ENCODE measurements around the gene MDFIC. TPM values are rescaled to one million over a fixed set of nuclear protein-coding genes. Genes with fewer than 3 reads are reported as not detected.

MDFIC gene
- total RNA-seq, 1 experiment from 2014 or later: not detected

- Histone ChIP-seq H3K27me3 (ENCODE audit: low read length) (no peaks in the 10 kb centered on the region), H3K4me1 (ENCODE audit: low read length) (no peaks in the 10 kb centered on the region), H3K9ac (ENCODE audit: low read length) (no peak overlapping the region), H2AFZ (ENCODE audit: low read length) (no peak overlapping the region), H3K4me3 (ENCODE audit: low read length) (no peak overlapping the region), H4K20me1 (ENCODE audit: insufficient read depth, low read depth, low read length) (no peaks in the 10 kb centered on the region), H3K36me3 (ENCODE audit: insufficient read depth, low read length) (no peaks in the 10 kb centered on the region), H3K9me2 (replicated peaks; ENCODE audit: insufficient read depth, low read length) (no peaks in the 10 kb centered on the region), H3K4me2 (ENCODE audit: low read depth, low read length, poor library complexity, severe bottlenecking) (no peak overlapping the region), H3K27ac (ENCODE audit: low read length) (no peak overlapping the region), H3K79me2 (ENCODE audit: low read length) (no peaks in the 10 kb centered on the region), H3K9me3 (ENCODE audit: low read length) (peaks cover 18% of the 10 kb centered on the region)
- DNase-seq: no peak
Observed at GRCh38 chr7:115032715-115033703, 111.1 kb downstream of the MDFIC start.

- H3K27ac ChIP-seq (ENCODE audit: low read length): no peak overlapping the region
- no peaks in the 10 kb centered on the region for H3K4me1 ChIP-seq (ENCODE audit: low read length)
- H3K27me3 ChIP-seq (ENCODE audit: low read length): no peaks in the 10 kb centered on the region
- H3K4me3 ChIP-seq (ENCODE audit: low read length): no peak overlapping the region
- no peaks in the 10 kb centered on the region for H3K79me2 ChIP-seq (ENCODE audit: low read length)
- H2AFZ ChIP-seq (ENCODE audit: low read length): no peak overlapping the region
- no peaks in the 10 kb centered on the region for H4K20me1 ChIP-seq (ENCODE audit: insufficient read depth, low read depth, low read length)
- peaks cover 21% of the 10 kb centered on the region for H3K9me3 ChIP-seq (ENCODE audit: low read length)
- no peak overlapping the region for H3K9ac ChIP-seq (ENCODE audit: low read length)
- H3K36me3 ChIP-seq (ENCODE audit: insufficient read depth, low read length): no peaks in the 10 kb centered on the region
- DNase-seq: no peak
- no peak overlapping the region for H3K4me2 ChIP-seq (ENCODE audit: low read depth, low read length, poor library complexity, severe bottlenecking)
- no peaks in the 10 kb centered on the region for H3K9me2 ChIP-seq (replicated peaks; ENCODE audit: insufficient read depth, low read length)
Observed at GRCh38 chr7:115033917-115034459, 112.1 kb downstream of the MDFIC start.

- Histone ChIP-seq H2AFZ (ENCODE audit: low read length) (no peak overlapping the region), H3K27ac (ENCODE audit: low read length) (no peak overlapping the region), H3K36me3 (ENCODE audit: insufficient read depth, low read length) (no peaks in the 10 kb centered on the region)
Observed at GRCh38 chr7:115034515-115034914, 112.6 kb downstream of the MDFIC start.

GRCh38 chr7:115037128-115037802 lies 115.4 kb downstream of the MDFIC start:
- H3K9me3 ChIP-seq (ENCODE audit: low read length): peaks cover 19% of the 10 kb centered on the region
- H3K9me2 ChIP-seq (replicated peaks; ENCODE audit: insufficient read depth, low read length): no peaks in the 10 kb centered on the region
- H3K79me2 ChIP-seq (ENCODE audit: low read length): no peaks in the 10 kb centered on the region
- H2AFZ ChIP-seq (ENCODE audit: low read length): no peak overlapping the region
- no peak overlapping the region for H3K4me2 ChIP-seq (ENCODE audit: low read depth, low read length, poor library complexity, severe bottlenecking)
- no peak for DNase-seq
- H3K4me1 ChIP-seq (ENCODE audit: low read length): no peaks in the 10 kb centered on the region
- no peaks in the 10 kb centered on the region for H3K27me3 ChIP-seq (ENCODE audit: low read length)
- H4K20me1 ChIP-seq (ENCODE audit: insufficient read depth, low read depth, low read length): no peaks in the 10 kb centered on the region
- H3K27ac ChIP-seq (ENCODE audit: low read length): no peak overlapping the region
- H3K9ac ChIP-seq (ENCODE audit: low read length): no peak overlapping the region
- H3K4me3 ChIP-seq (ENCODE audit: low read length): no peak overlapping the region
- no peaks in the 10 kb centered on the region for H3K36me3 ChIP-seq (ENCODE audit: insufficient read depth, low read length)

More at GRCh38 chr7:115034515-115034914, 112.6 kb downstream of the MDFIC start:
- no peaks in the 10 kb centered on the region for H3K79me2 ChIP-seq (ENCODE audit: low read length)
- H3K9me3 ChIP-seq (ENCODE audit: low read length): peaks cover 21% of the 10 kb centered on the region
- H3K9ac ChIP-seq (ENCODE audit: low read length): no peak overlapping the region
- no peak overlapping the region for H3K4me2 ChIP-seq (ENCODE audit: low read depth, low read length, poor library complexity, severe bottlenecking)
- no peaks in the 10 kb centered on the region for H3K4me1 ChIP-seq (ENCODE audit: low read length)
- H3K27me3 ChIP-seq (ENCODE audit: low read length): no peaks in the 10 kb centered on the region
- H3K9me2 ChIP-seq (replicated peaks; ENCODE audit: insufficient read depth, low read length): no peaks in the 10 kb centered on the region
- DNase-seq: no peak
- H3K4me3 ChIP-seq (ENCODE audit: low read length): no peak overlapping the region
- H4K20me1 ChIP-seq (ENCODE audit: insufficient read depth, low read depth, low read length): no peaks in the 10 kb centered on the region

- no peak overlapping the region for H3K4me3 ChIP-seq (ENCODE audit: low read length)
- peaks cover 19% of the 10 kb centered on the region for H3K9me3 ChIP-seq (ENCODE audit: low read length)
- no peak for DNase-seq
- no peak overlapping the region for H3K9ac ChIP-seq (ENCODE audit: low read length)
- no peaks in the 10 kb centered on the region for H3K9me2 ChIP-seq (replicated peaks; ENCODE audit: insufficient read depth, low read length)
- no peak overlapping the region for H2AFZ ChIP-seq (ENCODE audit: low read length)
- H4K20me1 ChIP-seq (ENCODE audit: insufficient read depth, low read depth, low read length): no peaks in the 10 kb centered on the region
- no peak overlapping the region for H3K27ac ChIP-seq (ENCODE audit: low read length)
- no peaks in the 10 kb centered on the region for H3K27me3 ChIP-seq (ENCODE audit: low read length)
- no peaks in the 10 kb centered on the region for H3K79me2 ChIP-seq (ENCODE audit: low read length)
- H3K4me2 ChIP-seq (ENCODE audit: low read depth, low read length, poor library complexity, severe bottlenecking): no peak overlapping the region
- no peaks in the 10 kb centered on the region for H3K4me1 ChIP-seq (ENCODE audit: low read length)
- no peaks in the 10 kb centered on the region for H3K36me3 ChIP-seq (ENCODE audit: insufficient read depth, low read length)
Observed at GRCh38 chr7:115038158-115038557, 116.3 kb downstream of the MDFIC start.

- H3K4me3 ChIP-seq (ENCODE audit: low read length): no peak overlapping the region
- H3K9me3 ChIP-seq (ENCODE audit: low read length): peaks cover 15% of the 10 kb centered on the region
- DNase-seq: no peak
- no peak overlapping the region for H3K9ac ChIP-seq (ENCODE audit: low read length)
- H3K79me2 ChIP-seq (ENCODE audit: low read length): no peaks in the 10 kb centered on the region
- H3K4me1 ChIP-seq (ENCODE audit: low read length): no peaks in the 10 kb centered on the region
- H3K27ac ChIP-seq (ENCODE audit: low read length): no peak overlapping the region
- H2AFZ ChIP-seq (ENCODE audit: low read length): no peak overlapping the region
- no peaks in the 10 kb centered on the region for H3K27me3 ChIP-seq (ENCODE audit: low read length)
- no peak overlapping the region for H3K4me2 ChIP-seq (ENCODE audit: low read depth, low read length, poor library complexity, severe bottlenecking)
- H3K36me3 ChIP-seq (ENCODE audit: insufficient read depth, low read length): no peaks in the 10 kb centered on the region
- no peaks in the 10 kb centered on the region for H4K20me1 ChIP-seq (ENCODE audit: insufficient read depth, low read depth, low read length)
- H3K9me2 ChIP-seq (replicated peaks; ENCODE audit: insufficient read depth, low read length): no peaks in the 10 kb centered on the region
Observed at GRCh38 chr7:115040057-115040456, 118.2 kb downstream of the MDFIC start.

GRCh38 chr7:115040495-115040894 lies 118.6 kb downstream of the MDFIC start:
- no peak overlapping the region for H2AFZ ChIP-seq (ENCODE audit: low read length)
- no peak overlapping the region for H3K4me3 ChIP-seq (ENCODE audit: low read length)
- H3K27me3 ChIP-seq (ENCODE audit: low read length): no peaks in the 10 kb centered on the region
- peaks cover 15% of the 10 kb centered on the region for H3K9me3 ChIP-seq (ENCODE audit: low read length)
- H3K4me2 ChIP-seq (ENCODE audit: low read depth, low read length, poor library complexity, severe bottlenecking): no peak overlapping the region
- no peak overlapping the region for H3K9ac ChIP-seq (ENCODE audit: low read length)
- H3K9me2 ChIP-seq (replicated peaks; ENCODE audit: insufficient read depth, low read length): no peaks in the 10 kb centered on the region
- H4K20me1 ChIP-seq (ENCODE audit: insufficient read depth, low read depth, low read length): no peaks in the 10 kb centered on the region
- DNase-seq: no peak
- H3K36me3 ChIP-seq (ENCODE audit: insufficient read depth, low read length): no peaks in the 10 kb centered on the region
- H3K4me1 ChIP-seq (ENCODE audit: low read length): no peaks in the 10 kb centered on the region
- H3K79me2 ChIP-seq (ENCODE audit: low read length): no peaks in the 10 kb centered on the region
- no peak overlapping the region for H3K27ac ChIP-seq (ENCODE audit: low read length)

GRCh38 chr7:115042596-115042995 lies 120.7 kb downstream of the MDFIC start:
- H3K79me2 ChIP-seq (ENCODE audit: low read length): no peaks in the 10 kb centered on the region
- H3K4me1 ChIP-seq (ENCODE audit: low read length): no peaks in the 10 kb centered on the region
- H3K4me3 ChIP-seq (ENCODE audit: low read length): no peak overlapping the region
- H3K9me3 ChIP-seq (ENCODE audit: low read length): peaks cover 15% of the 10 kb centered on the region; the same call in 1 of the 2 replicates
- no peak overlapping the region for H3K27ac ChIP-seq (ENCODE audit: low read length)
- H2AFZ ChIP-seq (ENCODE audit: low read length): no peak overlapping the region
- H3K9me2 ChIP-seq (replicated peaks; ENCODE audit: insufficient read depth, low read length): no peaks in the 10 kb centered on the region
- no peaks in the 10 kb centered on the region for H3K36me3 ChIP-seq (ENCODE audit: insufficient read depth, low read length)
- H4K20me1 ChIP-seq (ENCODE audit: insufficient read depth, low read depth, low read length): no peaks in the 10 kb centered on the region
- DNase-seq: no peak
- H3K4me2 ChIP-seq (ENCODE audit: low read depth, low read length, poor library complexity, severe bottlenecking): no peak overlapping the region
- H3K9ac ChIP-seq (ENCODE audit: low read length): no peak overlapping the region
- H3K27me3 ChIP-seq (ENCODE audit: low read length): no peaks in the 10 kb centered on the region
